Skin of body (tissue), 2 donors: Measurements from ENCODE around the gene PCGF5. TPM values are rescaled to one million over a fixed set of nuclear protein-coding genes. Genes with fewer than 3 reads are reported as not detected.
"Not testable (repeated sequence)": the region's sequence is repeated elsewhere in the genome, so short reads cannot be mapped to it uniquely, and the experiment has no call there.

Experiments used
- DNase-seq: peaks from one replicate; lab custom pipeline; 2025; lab: John Stamatoyannopoulos, UW
- total RNA-seq: library from RNA; depleted of rRNA; stranded (reverse); fragments of >200 nt; gene quantifications from one replicate; pipeline ENCODE4 v1.2.3, GENCODE V29; 2014

The PCGF5 gene
- total RNA-seq, 1 donor from 2014 or later: 23.8 TPM

GRCh38 chr10:91323293-91323905 is 102.9 kb downstream of the PCGF5 start:
- DNase-seq: not testable (repeated sequence)

- no peak for DNase-seq
Observed at GRCh38 chr10:91328320-91328984, 108.0 kb downstream of the PCGF5 start.

Other genes with a start within 250 kb of the PCGF5 start
- gene HECTD2, start 189.7 kb downstream of the PCGF5 start, total RNA-seq: 20.4 TPM